ENCODE measurements around the gene SOX21.
A peak's percentile ranks its signal among the peaks of the same experiment; 100 is the strongest.
"Not testable (repeated sequence)": the region's sequence is repeated elsewhere in the genome, so short reads cannot be mapped to it uniquely, and the experiment has no call there.

Gene SOX21

DNA sequence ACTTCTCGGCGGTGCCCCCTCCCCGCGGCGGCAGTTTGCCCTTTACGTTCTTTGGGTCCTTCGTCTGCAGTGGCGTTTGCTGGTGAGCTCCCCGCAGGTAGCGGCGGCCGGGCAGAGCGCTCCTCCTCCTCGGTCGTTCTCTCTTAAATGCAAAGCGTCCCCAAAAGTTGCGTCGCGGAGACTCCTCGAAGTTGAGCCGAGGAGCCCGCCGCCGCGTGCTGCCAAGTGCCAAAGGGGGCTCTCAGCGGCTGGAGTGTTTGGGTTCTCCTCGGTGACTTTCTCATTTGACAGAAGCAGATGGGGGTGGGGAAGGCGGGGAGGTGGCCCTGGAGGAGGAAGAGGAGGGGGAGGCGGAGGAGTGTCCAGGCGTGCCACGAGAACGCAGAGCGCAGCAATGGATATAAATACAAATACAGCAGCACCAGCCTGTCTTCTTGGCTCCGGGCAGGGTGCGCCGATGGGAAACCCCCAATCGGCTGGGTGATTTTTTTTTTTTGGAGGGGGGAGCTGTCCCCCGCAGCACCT is at the start of gene SOX21:
Gene SOX21 (minus strand): TSS at position 259 of the 525 bp plus-strand sequence. CDS start 496 bp downstream, outside the sequence.
- DNase-seq, result no peak

DNA sequence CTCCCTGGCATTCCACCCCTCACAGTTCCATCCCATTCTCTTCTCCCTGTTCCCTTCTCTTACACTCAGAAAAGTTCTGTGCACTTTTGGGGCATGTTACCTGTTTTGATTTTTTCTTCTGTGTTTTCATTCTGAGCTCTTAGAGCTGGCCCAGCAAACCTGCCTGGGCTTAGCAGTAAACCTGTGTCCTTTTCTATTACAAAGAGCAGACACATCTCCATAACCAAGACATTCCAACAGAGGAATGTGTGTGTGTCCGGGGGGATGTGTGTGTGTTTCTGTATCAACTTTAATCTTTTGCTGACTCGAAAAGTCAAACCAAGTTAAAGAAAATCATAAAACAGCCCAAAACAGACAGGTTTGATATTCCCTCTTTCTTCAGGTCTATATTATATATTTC is 49.1 kb upstream of the SOX21 start:
- no peak for DNase-seq

DNA sequence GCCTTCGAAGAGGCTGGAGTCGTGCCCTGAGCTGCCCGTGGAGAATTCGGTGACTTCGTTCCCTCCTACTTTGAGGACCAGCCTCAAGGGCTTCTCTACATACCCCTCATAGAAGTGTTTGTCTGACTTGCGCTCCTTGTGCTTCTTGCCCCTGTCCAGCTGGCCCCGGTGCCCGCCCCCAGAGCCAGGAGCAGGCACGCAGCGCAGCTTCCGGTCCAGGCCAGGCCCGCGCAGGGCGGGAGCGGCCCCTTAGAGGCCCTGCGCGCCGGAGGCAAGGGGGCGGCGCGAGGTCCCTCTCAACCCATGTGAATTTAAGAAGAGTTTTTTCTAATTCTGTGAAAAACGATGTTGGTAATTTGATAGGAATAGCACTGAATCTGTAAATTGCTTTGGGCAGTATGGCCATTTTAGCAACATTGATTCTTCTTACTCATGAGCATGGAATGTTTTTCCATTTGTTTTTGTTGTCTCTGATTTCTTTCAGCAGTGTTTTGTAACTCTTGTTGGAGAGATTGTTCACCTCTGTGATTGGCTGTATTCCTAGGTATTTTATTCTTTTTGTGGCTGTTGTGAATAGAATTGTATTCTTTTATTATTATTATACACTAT is 46.9 kb upstream of the SOX21 start:
- no peak for DNase-seq

DNA sequence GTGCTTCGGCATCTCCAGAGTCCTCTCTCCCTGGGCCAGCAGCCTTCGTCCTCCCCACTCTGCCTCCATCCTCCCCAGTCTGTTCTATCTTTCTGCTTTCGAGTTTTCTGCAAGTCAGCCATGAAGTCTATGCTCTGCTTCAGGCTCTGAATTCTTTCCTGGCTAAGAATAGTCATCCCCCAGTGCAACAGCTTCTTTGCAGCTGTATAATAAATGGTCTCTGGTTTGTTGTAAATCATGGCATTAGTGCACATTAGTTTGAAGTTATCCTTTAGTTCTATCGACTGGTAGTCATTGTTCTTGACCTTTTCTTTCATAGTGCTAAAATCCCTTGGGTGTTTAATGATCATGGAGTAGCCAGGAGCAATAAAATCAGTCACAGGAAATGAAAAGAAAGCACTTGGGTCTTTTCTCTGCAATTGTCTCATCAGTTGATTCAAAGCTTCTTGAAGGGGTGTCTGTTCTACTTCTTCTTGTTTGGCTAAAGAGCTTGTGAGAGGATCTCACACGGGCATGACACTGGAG is 46.2 kb upstream of the SOX21 start:
- DNase-seq, result no peak

DNA sequence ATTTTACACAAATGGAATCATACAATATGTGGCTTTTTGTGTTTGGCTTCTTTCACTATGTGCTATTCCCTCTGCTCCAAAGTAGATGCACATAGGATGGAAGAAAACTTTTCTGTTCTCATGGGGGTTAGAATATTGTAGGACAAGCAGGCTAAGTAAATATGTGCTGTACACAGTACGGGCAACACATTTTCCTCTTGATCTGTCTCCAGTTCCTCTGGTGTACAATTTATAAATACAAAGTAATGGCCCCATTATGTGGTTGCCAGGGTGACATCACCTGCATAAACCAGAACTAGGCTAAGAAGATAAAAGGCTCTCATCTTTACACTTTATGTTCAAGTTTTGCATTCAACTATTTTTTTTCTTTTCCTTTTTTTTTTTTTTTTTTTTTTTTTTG is 41.0 kb upstream of the SOX21 start:
- no peak for DNase-seq

DNA sequence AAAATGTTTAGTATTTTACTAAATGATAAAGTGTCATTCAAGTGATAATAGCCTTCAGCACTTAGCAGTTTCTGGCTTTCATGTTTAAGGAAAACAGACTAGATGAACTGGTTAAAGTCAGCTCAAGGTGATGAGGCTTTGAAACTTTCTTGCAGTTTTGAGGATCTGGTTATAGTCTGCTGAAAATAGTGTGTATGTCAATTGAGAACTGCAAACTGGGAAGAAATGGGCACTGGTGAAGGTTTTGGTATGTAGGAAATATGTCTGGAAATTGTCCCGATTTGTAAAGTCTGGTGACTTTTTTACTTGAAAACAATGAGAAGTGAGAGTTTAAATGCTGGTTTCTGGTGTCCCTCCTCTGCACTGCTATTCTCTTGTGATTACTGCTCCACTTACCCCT is 36.8 kb upstream of the SOX21 start:
- DNase-seq, result no peak

DNA sequence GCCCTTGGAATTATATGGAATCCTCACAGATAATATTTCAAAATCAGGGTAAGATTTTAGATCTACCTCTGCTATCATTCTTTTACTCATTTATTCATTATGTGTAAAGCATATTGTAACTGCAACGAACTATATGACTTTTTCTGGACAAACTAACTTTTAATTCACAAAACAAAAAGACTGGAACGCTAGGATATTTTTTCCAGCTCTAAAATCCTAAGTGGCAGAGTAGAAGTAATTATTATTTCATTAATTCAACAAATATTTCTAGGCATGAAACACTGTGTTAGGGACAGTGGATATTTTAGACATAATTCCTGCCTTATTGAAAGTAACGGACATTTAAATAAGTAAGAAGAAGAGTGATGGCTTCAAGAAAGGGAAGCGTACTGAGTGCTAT is 26.9 kb upstream of the SOX21 start:
- no peak for DNase-seq

DNA sequence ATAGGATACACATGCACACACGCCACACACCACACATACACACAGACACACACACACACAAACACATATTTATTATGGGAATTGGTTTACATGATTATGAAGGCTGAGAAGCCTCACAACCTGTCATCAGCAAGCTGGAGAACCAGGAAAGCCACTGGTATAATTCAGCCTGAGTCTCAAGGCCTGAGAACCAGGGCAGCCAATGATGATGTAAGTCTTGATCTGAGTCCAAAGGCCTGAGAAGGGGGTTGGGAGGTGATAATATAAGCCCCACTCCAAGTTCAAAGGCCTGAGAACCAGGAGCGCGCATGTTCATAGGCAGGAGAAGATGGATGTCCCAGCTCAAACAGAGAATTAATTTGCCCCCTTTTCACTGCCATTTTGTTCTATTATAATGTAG is 18.7 kb upstream of the SOX21 start:
- no peak for DNase-seq

DNA sequence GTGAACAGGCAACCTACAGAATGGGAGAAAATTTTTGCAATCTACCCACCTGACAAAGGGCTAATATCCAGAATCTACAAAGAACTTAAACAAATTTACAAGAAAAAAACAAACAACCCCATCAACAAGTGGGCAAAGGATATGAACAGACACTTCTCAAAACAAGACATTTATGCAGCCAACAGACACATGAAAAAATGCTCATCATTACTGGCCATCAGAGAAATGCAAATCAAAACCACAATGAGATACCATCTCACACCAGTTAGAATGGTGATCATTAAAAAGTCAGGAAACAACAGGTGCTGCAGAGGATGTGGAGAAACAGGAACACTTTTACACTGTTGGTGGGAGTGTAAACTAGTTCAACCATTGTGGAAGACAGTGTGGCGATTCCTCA is 17.6 kb upstream of the SOX21 start:
- not testable (repeated sequence) for DNase-seq

DNA sequence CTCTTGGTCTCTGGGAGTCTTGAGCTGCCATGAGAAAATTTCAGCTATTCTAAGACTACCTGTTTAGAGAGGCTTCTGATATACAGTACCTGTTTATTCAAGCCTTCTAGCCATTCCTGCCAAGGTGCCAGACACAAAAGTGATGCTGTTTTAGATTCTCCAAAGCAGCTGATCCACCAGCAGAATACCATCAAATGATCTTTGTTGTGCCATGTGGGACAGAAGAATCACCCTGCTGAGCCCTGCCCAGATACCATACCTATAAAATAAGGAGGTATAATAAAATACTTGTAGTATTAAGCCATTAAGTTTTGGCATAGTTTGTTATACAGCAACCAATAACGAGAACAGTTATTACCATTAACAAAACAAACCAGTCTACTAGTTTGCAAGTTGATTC is 14.1 kb upstream of the SOX21 start:
- DNase-seq, result no peak

DNA sequence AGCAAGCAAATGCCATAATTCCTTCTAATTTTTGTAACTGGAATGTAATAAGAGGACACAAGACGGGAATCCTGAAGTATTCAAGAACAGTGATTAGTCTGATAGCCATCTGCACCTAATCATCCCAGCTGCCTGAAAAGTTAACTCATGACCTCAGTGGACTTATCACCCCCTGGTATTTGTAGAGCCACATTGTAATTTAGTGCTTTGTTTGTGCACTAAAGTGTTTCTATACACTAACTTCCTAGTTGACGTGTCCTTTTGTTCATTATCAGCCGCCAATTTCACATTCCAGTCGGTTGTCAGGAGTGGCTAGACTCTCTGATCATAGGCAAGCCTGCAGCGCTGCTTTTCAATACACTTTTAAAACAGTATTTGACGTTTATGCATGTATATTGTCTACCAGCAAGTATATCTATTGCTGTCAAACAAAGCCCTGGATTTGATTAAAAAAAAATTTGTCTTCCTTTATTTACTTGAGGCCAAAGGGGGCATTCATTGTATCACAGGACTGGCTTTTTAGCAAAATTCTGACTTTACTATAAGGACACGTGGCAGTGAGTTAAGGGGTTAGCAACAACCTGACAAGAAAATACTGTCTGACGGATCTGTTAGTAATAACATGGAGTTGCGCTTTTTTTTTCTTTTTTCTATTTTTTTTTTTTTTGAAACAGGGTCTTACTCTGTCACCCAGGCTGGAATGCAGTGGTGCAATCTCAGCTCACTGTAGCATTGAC is 10.4 kb upstream of the SOX21 start:
- DNase-seq, result no peak

DNA sequence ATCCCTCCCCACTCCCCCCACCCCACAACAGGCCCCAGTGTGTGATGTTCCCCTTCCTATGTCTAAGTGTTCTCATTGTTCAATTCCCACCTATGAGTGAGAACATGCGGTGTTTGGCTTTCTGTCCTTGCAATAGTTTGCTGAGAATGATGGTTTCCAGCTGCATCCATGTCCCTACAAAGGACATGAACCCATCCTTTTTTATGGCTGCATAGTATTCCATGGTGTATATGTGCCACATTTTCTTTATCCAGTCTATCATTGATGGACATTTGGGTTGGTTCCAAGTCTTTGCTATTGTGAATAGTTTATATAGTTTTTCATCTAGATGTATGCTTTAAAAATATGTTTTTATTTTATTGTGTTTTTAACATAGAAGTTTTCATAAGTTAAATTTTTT is 6.4 kb upstream of the SOX21 start:
- not testable (repeated sequence) for DNase-seq

DNA sequence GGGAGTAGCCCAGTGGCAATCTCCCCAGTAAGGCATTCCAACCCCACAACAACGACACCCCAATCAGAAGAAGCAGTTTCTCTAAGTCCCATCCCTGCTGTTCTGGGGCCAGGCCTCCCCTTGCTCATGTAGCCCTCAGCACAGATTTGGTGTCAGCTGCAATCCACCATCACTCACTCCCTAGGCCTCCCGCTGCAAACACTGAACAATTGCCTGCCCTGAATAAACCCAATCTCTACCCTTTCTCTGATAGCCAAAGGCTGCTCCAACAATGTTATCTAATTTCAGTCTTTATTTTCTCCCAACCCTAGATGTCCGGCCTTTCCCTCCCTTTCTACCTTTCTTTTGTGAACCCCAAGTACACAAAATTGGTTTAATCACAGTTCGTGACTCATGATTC is 5.6 kb upstream of the SOX21 start:
- no peak for DNase-seq

DNA sequence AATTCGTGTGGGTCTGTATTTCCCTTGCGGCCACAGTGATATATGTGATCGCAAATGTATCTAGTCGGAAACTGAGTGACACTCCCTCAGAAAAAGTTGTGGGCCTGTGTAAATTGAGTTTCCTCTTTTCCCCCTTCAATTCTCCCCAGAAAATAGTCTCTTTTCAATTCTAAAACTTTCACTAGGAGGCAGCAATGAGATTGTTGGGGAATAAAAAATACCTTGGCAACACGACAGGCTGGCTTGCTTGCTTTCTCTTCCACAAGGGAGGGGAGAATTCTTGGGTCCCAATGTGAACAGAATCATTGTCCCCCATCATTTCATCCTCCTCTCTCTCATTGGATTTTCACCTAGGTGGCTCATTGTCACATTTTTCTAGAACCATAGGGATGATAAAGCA is 3.7 kb upstream of the SOX21 start:
- no peak for DNase-seq

DNA sequence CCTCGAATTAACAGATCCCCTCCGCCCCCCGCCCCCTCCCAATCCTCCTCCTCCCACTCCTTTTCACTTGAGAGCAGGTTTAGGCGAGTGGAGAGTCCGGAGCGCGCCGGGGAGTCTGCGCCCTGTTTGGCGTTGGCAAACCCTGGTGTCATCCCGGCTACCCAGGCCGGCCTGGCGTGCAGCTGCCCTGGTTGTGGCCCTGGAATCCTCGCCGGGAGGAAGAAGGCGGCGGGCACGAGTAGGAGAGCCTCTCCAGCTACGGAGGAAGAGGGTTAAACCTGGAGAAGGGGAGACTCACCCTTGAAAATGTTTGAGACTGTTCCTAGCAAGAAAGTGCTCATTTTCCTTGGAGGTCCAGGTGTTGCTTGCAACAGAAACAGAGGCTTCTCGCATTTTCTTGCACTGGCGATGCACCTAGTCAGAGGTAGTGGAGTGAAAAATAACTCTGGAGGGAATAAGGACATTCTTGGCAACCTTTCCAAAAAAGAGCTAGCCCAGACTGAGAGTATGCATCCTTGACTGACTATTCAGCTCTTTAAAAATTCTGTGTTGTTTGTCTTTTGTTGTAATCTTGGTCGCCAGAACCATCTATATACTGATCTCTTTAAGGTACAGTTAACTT is 1.3 kb upstream of the SOX21 start:
- DNase-seq, result no peak

DNA sequence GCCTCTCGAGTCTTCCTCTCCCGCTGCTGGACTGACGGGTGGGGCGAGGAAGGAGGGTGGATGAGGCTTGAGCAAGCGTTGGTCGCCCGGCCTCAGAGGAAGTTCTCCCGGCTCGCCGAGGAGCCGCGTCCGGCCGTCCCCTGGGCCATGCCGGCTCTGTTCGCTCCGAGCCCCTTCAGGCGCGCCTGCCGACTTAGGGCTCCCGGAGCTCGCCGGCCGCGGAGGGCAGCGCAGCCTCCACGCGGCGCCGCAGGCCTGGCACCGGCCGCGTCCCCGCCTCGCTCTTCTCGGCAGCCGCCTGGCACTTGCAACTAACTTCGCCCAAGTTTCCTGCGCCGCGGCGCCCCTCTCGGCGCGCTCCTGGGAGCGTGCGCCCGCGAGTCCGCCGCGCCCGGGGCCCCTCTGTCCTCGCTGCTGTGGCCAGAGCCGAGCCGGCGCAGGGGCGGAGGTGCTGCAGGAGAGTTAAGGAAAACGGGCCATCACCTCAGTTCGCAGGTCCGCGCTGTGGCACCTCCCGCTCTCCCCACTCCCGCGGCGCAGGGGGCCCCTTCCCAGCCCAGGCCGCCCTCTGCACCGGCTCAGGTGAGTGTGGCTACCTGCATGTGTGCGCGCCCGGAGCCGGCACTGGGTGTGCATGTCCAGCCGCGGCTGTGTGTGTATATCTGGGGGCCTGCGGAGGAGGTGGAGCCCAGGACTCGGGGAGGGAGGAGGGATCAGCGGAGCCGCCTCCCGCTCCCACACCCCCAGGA is 641 bp upstream of the SOX21 start:
- peak; percentile 58 for DNase-seq

DNA sequence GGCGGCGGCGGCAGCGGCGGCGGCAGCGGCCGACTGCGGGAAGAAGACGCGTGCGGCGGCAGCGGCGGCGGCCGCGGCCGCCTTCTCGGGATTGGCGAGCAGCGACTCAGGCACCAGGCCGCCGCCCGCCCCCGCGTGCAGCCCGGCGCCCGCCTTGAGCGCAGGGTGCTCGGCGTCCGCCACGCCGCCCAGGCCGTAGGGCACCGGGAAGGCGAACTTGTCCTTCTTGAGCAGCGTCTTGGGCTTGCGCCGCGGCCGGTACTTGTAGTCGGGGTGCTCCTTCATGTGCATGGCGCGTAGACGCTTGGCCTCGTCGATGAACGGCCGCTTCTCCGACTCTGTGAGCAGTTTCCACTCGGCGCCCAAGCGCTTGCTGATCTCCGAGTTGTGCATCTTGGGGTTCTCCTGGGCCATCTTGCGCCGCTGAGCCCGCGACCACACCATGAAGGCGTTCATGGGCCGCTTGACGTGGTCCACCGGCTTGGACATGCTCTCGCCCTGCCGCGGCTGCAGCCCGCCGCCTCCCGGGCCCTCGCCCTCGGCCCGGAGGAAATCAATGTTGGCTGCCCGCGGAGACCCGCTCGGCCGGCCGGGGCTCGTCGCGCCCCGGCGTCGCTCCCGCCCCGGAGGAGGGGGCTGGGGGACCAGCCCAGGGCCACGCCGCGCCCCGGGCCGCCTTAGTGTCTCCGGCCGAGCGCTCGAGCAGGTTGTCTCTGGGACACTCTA is 621 bp downstream of the SOX21 start:
- peak; percentile 50 for DNase-seq

DNA sequence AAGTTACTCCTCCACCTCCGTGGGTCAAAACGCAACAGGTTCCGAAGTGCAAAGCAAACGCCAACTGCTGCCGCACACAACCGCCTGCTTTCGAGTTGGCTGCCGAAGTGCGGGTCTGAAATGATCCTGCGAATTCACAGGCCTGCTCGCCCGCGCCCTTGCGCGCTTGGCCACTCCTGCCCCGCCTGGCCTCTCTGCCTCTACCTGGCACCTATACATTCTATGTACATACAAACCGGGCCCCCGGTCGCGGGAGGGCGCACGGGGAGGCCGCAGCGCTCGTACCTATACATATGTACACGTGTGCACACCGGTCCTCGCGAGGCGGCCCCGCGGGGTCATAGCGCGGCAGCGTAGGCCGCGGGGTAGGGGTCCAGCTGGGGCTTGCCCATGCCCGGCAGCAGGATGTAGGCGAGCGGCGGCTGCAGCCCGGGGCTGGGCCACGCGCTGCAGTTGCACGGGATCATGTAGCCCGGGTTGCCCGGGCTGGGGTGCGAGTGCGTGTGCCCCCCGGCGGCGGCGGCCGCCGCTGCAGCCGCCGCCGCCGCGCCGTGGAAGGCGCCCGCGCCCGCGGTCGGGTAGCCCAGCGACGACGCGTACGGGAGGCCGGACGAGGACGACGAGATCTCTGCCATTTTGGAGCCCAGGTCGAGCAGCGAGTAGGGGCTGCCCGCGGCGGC is 1.3 kb downstream of the SOX21 start:
- no peak for DNase-seq

DNA sequence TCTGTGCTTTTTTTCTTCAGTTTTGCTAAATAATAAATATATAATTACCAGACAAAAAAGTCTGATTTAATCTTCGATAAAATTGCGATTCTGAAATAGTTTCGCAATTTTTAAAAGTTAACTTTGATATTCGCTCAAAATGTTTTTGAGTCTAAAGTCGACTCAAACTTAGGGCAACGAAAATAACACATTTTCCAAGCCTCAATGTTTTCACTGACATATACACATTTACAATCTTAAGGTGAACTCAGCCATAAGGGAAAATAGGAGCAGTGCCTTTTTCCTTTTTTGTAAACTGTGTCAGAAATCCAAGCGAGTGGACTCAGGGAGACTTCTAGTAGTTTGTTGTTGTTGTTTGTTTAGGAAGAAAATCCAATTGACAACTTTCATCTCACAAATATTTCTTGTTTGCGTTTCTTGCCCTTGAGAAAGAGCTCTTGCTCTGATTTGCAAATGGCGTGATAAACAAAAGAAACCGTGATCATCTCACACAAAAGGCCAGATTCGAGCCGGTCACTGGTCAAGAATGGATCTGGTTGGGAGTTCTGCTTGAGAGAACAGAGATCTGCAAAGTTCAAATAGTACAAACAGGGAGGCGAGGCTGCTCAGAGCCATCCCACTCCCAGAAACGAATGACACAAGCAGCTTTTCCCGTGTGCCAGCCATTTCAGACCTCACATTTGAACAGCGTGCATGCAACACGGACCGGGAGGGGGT is 2.1 kb downstream of the SOX21 start:
- peak; percentile 45 for DNase-seq

DNA sequence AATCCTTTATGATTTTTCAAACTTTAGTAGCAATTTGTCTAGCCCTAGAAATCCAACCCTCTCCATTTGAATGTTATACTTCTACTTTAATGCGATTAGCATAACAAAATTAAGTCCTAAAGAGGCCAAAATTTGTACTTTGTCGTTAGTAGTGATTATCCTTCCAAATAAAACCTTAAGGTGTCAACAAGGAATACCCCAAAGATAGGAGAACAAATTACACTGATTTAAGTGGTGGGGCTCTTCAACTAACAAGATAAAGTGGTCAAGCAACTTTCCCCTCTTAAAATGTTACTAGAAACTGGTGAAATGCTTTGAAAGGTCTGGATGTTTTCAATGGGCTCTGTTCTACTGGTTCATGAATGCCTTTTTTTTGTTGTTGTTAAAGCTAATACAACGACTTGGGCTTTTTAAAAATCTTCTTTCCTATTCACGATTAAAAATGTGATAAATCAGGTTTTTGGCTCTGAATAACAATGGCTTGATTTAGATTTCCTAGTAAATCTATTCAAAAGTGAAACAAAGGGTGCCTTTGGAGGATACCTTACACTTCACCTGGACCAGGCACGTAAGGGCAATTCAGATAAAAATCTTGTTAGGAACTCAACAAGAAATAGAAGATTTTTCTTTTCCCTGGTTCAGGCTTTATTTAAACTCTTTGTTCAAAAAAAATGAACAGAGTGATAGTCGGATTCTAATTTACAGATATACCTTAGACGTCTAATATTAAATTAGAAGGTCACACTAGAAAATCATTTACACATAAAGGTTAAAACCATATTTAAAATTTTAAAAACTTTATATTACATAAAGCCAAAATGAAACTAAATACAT is 3.1 kb downstream of the SOX21 start:
- DNase-seq, result no peak
